Endothelial cell of umbilical vein (primary cell): ENCODE data around the gene PLEKHA5. TPM values are rescaled to one million over a fixed set of nuclear protein-coding genes. Genes with fewer than 3 reads are reported as not detected.

Experiments used
- BruUV-seq: library from RNA; stranded (reverse); fragments of 400-500 nt; replicated peaks from 2 replicates; lab custom pipeline; 2021; lab: Mats Ljungman, UMichigan
- CTCF ChIA-PET: fragments of 300-600, 350-600 bp; sonication (Branson Sonifier 250); formaldehyde crosslinking; loops from one replicate; lab custom pipeline; 2021; ENCODE audit warnings: antibody characterized with exemption, inconsistent platforms; lab: Charles Lee
- POLR2A ChIA-PET: fragments of 300-600, 350-600 bp; sonication (Branson Sonifier 250); formaldehyde crosslinking; loops from one replicate; lab custom pipeline; 2021; ENCODE audit warnings: antibody characterized with exemption, inconsistent platforms; lab: Charles Lee
- DNase-seq: peaks from one replicate; pipeline ENCODE4 v3.0.0-alpha.2; 2011; ENCODE audit warnings: low read depth, low spot score
- FAIRE-seq: peaks from 2 replicates; lab custom pipeline; 2011; peaks lifted over from hg19 to GRCh38; lab: Jason Lieb, UNC
- H2AFZ ChIP-seq: 2 replicates; pipeline ENCODE4 v1.6.0; 2012; ENCODE audit warnings: low read depth, low read length, control low read depth, inconsistent platforms
- H3K27ac ChIP-seq: 2 replicates; pipeline ENCODE4 v1.5.1; 2011; ENCODE audit warnings: low read depth, mild to moderate bottlenecking, control low read depth, low read length, moderate library complexity; ENCODE audit not compliant: insufficient read depth
- H3K27me3 ChIP-seq, 2 experiments: 2 replicates each; pipeline versions ENCODE4 v1.6.0 to v1.6.1; 2011; ENCODE audit warnings: low read length in 2 of 2, mixed read lengths in 1 of 2; ENCODE audit not compliant: control insufficient read depth in 2 of 2, insufficient read depth in 2 of 2
- H3K36me3 ChIP-seq, 2 experiments: 2 replicates in 1 of 2; 3 replicates in 1 of 2; pipeline ENCODE4 v1.5.1; 2011; ENCODE audit warnings: low read length in 2 of 2, mild to moderate bottlenecking in 1 of 2, moderate library complexity in 1 of 2; ENCODE audit not compliant: control insufficient read depth in 2 of 2, insufficient read depth in 2 of 2; ENCODE audit errors: extremely low read depth in 1 of 2
- H3K4me1 ChIP-seq: 3 replicates; pipeline ENCODE4 v1.5.1; 2011; ENCODE audit warnings: mild to moderate bottlenecking, low read length; ENCODE audit not compliant: control insufficient read depth, insufficient read depth; ENCODE audit errors: extremely low read depth
- H3K4me2 ChIP-seq: 2 replicates; pipeline ENCODE4 v1.6.1; 2011; ENCODE audit warnings: low read length, control low read depth, mixed read lengths; ENCODE audit not compliant: insufficient read depth
- H3K4me3 ChIP-seq, 3 experiments: fragments of 200-600 bp in 1 of 3; sonication (generic), shearing (Covaris generic) in 1 of 3; replicated peaks in 1 of 3; 2 replicates each; pipeline ENCODE4 v1.5.1; 2011 to 2016; ENCODE audit warnings: control low read depth in 3 of 3, low read length in 3 of 3, mild to moderate bottlenecking in 2 of 3, inconsistent platforms in 1 of 3, low read depth in 1 of 3, moderate library complexity in 1 of 3; ENCODE audit not compliant: insufficient read depth in 1 of 3
- H3K79me2 ChIP-seq: 2 replicates; pipeline ENCODE4 v1.6.0; 2012; ENCODE audit warnings: low read length, inconsistent platforms; ENCODE audit not compliant: control insufficient read depth, insufficient read depth
- H3K9ac ChIP-seq: replicated peaks from 2 replicates; pipeline ENCODE3; 2011; ENCODE audit warnings: low read length, control low read depth; ENCODE audit not compliant: insufficient read depth; ENCODE audit errors: extremely low read depth
- H3K9me1 ChIP-seq: replicated peaks from 3 replicates; pipeline ENCODE4 v1.6.0; 2011; ENCODE audit warnings: mild to moderate bottlenecking, low read length; ENCODE audit not compliant: control insufficient read depth, insufficient read depth; ENCODE audit errors: extremely low read depth
- H3K9me3 ChIP-seq: replicated peaks from 2 replicates; pipeline ENCODE4 v1.5.1; 2012; ENCODE audit warnings: low read length, inconsistent platforms; ENCODE audit not compliant: control insufficient read depth, insufficient read depth
- H4K20me1 ChIP-seq: replicated peaks from 2 replicates; pipeline ENCODE3; 2011; ENCODE audit warnings: mild to moderate bottlenecking, low read length; ENCODE audit not compliant: control insufficient read depth, insufficient read depth; ENCODE audit errors: extremely low read depth
- CTCF ChIP-seq, 2 donors: IDR thresholded peaks; 1 replicate in 1 of 2; 2 replicates in 1 of 2; pipeline ENCODE4 v1.5.1; 2011; ENCODE audit warnings: low read length in 2 of 2, mild to moderate bottlenecking in 2 of 2, moderate library complexity in 2 of 2, control low read depth in 1 of 2, inconsistent platforms in 1 of 2, low read depth in 1 of 2; ENCODE audit not compliant: insufficient read depth in 1 of 2; ENCODE audit errors: extremely low read depth in 1 of 2
- EZH2 ChIP-seq: IDR thresholded peaks from 2 replicates; pipeline ENCODE4 v1.6.1; 2012; ENCODE audit warnings: borderline replicate concordance, low read depth, mild to moderate bottlenecking, moderate library complexity, low read length, inconsistent platforms; ENCODE audit not compliant: severe bottlenecking
- FOS ChIP-seq: IDR thresholded peaks from 2 replicates; pipeline ENCODE4 v1.6.1; 2011; ENCODE audit warnings: mild to moderate bottlenecking, low read length, moderate library complexity, borderline replicate concordance; ENCODE audit not compliant: insufficient read depth
- GATA2 ChIP-seq: IDR thresholded peaks from 2 replicates; pipeline ENCODE4 v1.7.0; 2011; ENCODE audit warnings: low read depth, mild to moderate bottlenecking, moderate library complexity, mixed read lengths, low read length; ENCODE audit not compliant: insufficient read length, insufficient read depth
- JUN ChIP-seq: IDR thresholded peaks from 2 replicates; pipeline ENCODE4 v1.6.1; 2011; ENCODE audit warnings: borderline replicate concordance, low read depth; ENCODE audit not compliant: insufficient read length, insufficient read depth
- MAX ChIP-seq: IDR thresholded peaks from 2 replicates; pipeline ENCODE4 v1.6.1; 2011; ENCODE audit not compliant: insufficient read depth, insufficient read length
- MYC ChIP-seq: IDR thresholded peaks from one replicate; pipeline ENCODE4 v1.6.1; 2011; ENCODE audit warnings: mild to moderate bottlenecking, low read depth, low read length
- POLR2A ChIP-seq: IDR thresholded peaks from 2 replicates; pipeline ENCODE4 v1.6.1; 2012; ENCODE audit warnings: low read depth, mild to moderate bottlenecking, control low read depth, low read length
- POLR2AphosphoS5 ChIP-seq: IDR thresholded peaks from 2 replicates; pipeline ENCODE4 v1.6.1; 2012; ENCODE audit warnings: low read depth, mild to moderate bottlenecking, control low read depth, low read length, moderate library complexity; ENCODE audit not compliant: insufficient read depth
- dilution Hi-C: fragments of 300-500 bp; cut with MboI; formaldehyde crosslinking; loops from one replicate; pipeline ENCODE4 v1.15.0; 2019; ENCODE audit warnings: low sequenced_read_pairs; ENCODE audit not compliant: extremely low pct_ligation_motif_present
- intact Hi-C: fragments of 100-400 bp; cut with micrococcal nuclease; formaldehyde crosslinking; loops from one replicate; pipeline ENCODE4 v1.10.0; 2022
- polyA plus RNA-seq, 4 experiments: library from polyadenylated mRNA; depleted of rRNA in 3 of 4; stranded (reverse) in 3 of 4; unstranded in 1 of 4; fragments of >200 nt; gene quantifications; 2 replicates each; pipeline versions ENCODE4 v1.2.1 to v1.2.3, GENCODE V29; 2011 to 2012; ENCODE audit warnings: missing spikeins in 1 of 4
- total RNA-seq: library from RNA; stranded (reverse); gene quantifications from 2 replicates; pipeline ENCODE4 v1.2.3, GENCODE V29; 2021

PLEKHA5 gene
- total and polyA plus RNA-seq, 2 donors (not counting 3 experiments of a cell fraction or from before 2014, with no cell fraction given) = 2.5 to 12.7 TPM

GRCh38 chr12:19082365-19082911, 47.1 kb upstream of the PLEKHA5 start:
- dilution Hi-C loops (no loop called here), intact Hi-C loops (no loop called here)
- DNase-seq = no peak
- Histone ChIP-seq H3K27ac (no peak overlapping the region), H3K9ac (no peak overlapping the region), H3K9me1 (no peaks in the 10 kb centered on the region), H3K4me2 (no peak overlapping the region), H2AFZ (no peak overlapping the region), H3K79me2 (no peaks in the 10 kb centered on the region), H3K4me1 (no peaks in the 10 kb centered on the region), H4K20me1 (no peaks in the 10 kb centered on the region), H3K36me3 (no peaks in the 10 kb centered on the region), H3K9me3 (no peaks in the 10 kb centered on the region), H3K27me3 (no peaks in the 10 kb centered on the region), H3K4me3 (no peak overlapping the region)
- TF ChIP-seq POLR2AphosphoS5 = no peak
- ChIA-PET CTCF (no interaction called here), POLR2A (no interaction called here)
- no peak for FAIRE-seq
- BruUV-seq = no TSS peak

GRCh38 chr12:19084547-19084946, 45.0 kb upstream of the PLEKHA5 start:
- H3K4me2 ChIP-seq = no peak overlapping the region
- dilution Hi-C loops = no loop called here
- no peak for FAIRE-seq

More at GRCh38 chr12:19084547-19084946, 45.0 kb upstream of the PLEKHA5 start:
- intact Hi-C loops = no loop called here
- no peak overlapping the region for H3K9ac ChIP-seq
- no peaks in the 10 kb centered on the region for H3K9me3 ChIP-seq
- no peaks in the 10 kb centered on the region for H3K9me1 ChIP-seq
- no peak overlapping the region for H3K27ac ChIP-seq
- no peak overlapping the region for H2AFZ ChIP-seq
- H3K4me3 ChIP-seq = no peak overlapping the region
- BruUV-seq = no TSS peak
- POLR2A ChIA-PET = no interaction called here
- CTCF ChIA-PET = no interaction called here
- no peak for DNase-seq
- H4K20me1 ChIP-seq = no peaks in the 10 kb centered on the region
- H3K27me3 ChIP-seq = no peaks in the 10 kb centered on the region
- no peaks in the 10 kb centered on the region for H3K36me3 ChIP-seq
- TF ChIP-seq CTCF (IDR thresholded peaks at IDR 0.05; ENCODE audit: extremely low read depth in 1 of 2, insufficient read depth in 1 of 2, low read depth in 1 of 2, low read length in 2 of 2) (no peak), MAX (no peak), GATA2 (no peak), MYC (no peak), EZH2 (no peak), POLR2A (no peak), POLR2AphosphoS5 (no peak), FOS (no peak), JUN (no peak)
- no peaks in the 10 kb centered on the region for H3K4me1 ChIP-seq
- H3K79me2 ChIP-seq = no peaks in the 10 kb centered on the region
